Endothelial cell (in vitro differentiated cells): Measurements from ENCODE around the gene RNF121. TPM values are rescaled to one million over a fixed set of nuclear protein-coding genes. Genes with fewer than 3 reads are reported as not detected.

ENCODE experiments used
- DNase-seq: peaks from one replicate; pipeline ENCODE4 v3.0.0; 2021; ENCODE audit warnings: low spot score
- H3K27ac Mint-ChIP-seq: one replicate; pipeline ENCODE4 v1.8.0; 2021; ENCODE audit warnings: mixed read lengths, inconsistent platforms; ENCODE audit not compliant: unreplicated experiment
- H3K27me3 Mint-ChIP-seq: one replicate; pipeline ENCODE4 v1.8.0; 2021; ENCODE audit warnings: mild to moderate bottlenecking, moderate library complexity, mixed read lengths, inconsistent platforms; ENCODE audit not compliant: unreplicated experiment
- H3K36me3 Mint-ChIP-seq: one replicate; pipeline ENCODE4 v1.8.0; 2021; ENCODE audit warnings: mild to moderate bottlenecking, low read depth, mixed read lengths, inconsistent platforms; ENCODE audit not compliant: unreplicated experiment
- H3K4me1 Mint-ChIP-seq: one replicate; pipeline ENCODE4 v1.8.0; 2021; ENCODE audit warnings: mild to moderate bottlenecking, mixed read lengths, inconsistent platforms; ENCODE audit not compliant: unreplicated experiment
- H3K4me3 Mint-ChIP-seq: one replicate; pipeline ENCODE4 v1.8.0; 2021; ENCODE audit warnings: mild to moderate bottlenecking, mixed read lengths, inconsistent platforms; ENCODE audit not compliant: unreplicated experiment
- H3K9me3 Mint-ChIP-seq: one replicate; pipeline ENCODE4 v1.8.0; 2021; ENCODE audit warnings: mixed read lengths, inconsistent platforms; ENCODE audit not compliant: unreplicated experiment
- CTCF ChIP-seq: fragments of 200-600 bp; sonication (generic); IDR thresholded peaks from one replicate; pipeline ENCODE4 v1.5.0; 2021; ENCODE audit warnings: antibody characterized with exemption; ENCODE audit not compliant: unreplicated experiment
- total RNA-seq: library from RNA; stranded (reverse); fragmentation: NEBNext Ultra II Directional; extraction: Animal tissue kit (Norgen Biotek cat#: 25700); gene quantifications from one replicate; pipeline ENCODE4 v1.2.1, GENCODE V29; 2021; ENCODE audit not compliant: unreplicated experiment

Gene RNF121
- total RNA-seq, 1 donor from 2014 or later: 37.3 TPM

- Mint-ChIP-seq H3K4me3 (peak overlapping the region; percentile 28), H3K27me3 (peaks cover 39% of the 10 kb centered on the region), H3K27ac (no peak overlapping the region), H3K4me1 (peaks cover 23% of the 10 kb centered on the region), H3K9me3 (no peaks in the 10 kb centered on the region), H3K36me3 (peaks cover 50% of the 10 kb centered on the region)
- no peak for DNase-seq
- TF ChIP-seq CTCF: no peak
Observed at GRCh38 chr11:72002841-72003775, 74.3 kb downstream of the RNF121 start.

- Mint-ChIP-seq H3K27ac (no peak overlapping the region), H3K27me3 (peaks cover 35% of the 10 kb centered on the region), H3K4me3 (no peak overlapping the region), H3K9me3 (no peaks in the 10 kb centered on the region), H3K4me1 (peaks cover 16% of the 10 kb centered on the region), H3K36me3 (peaks cover 52% of the 10 kb centered on the region)
- no peak for TF ChIP-seq CTCF
- no peak for DNase-seq
Observed at GRCh38 chr11:72003776-72004171, 74.9 kb downstream of the RNF121 start.

- Mint-ChIP-seq H3K4me3 (no peak overlapping the region), H3K27ac (no peak overlapping the region), H3K9me3 (no peaks in the 10 kb centered on the region), H3K4me1 (peaks cover 7% of the 10 kb centered on the region), H3K27me3 (peaks cover 33% of the 10 kb centered on the region), H3K36me3 (peaks cover 46% of the 10 kb centered on the region)
- no peak for DNase-seq
- no peak for TF ChIP-seq CTCF
Observed at GRCh38 chr11:72004515-72005346, 75.9 kb downstream of the RNF121 start.

GRCh38 chr11:72005347-72006260, 76.8 kb downstream of the RNF121 start:
- Mint-ChIP-seq H3K27ac (no peak overlapping the region), H3K4me1 (peaks cover 6% of the 10 kb centered on the region), H3K4me3 (no peak overlapping the region), H3K27me3 (peaks cover 31% of the 10 kb centered on the region), H3K36me3 (peaks cover 46% of the 10 kb centered on the region), H3K9me3 (no peaks in the 10 kb centered on the region)
- TF ChIP-seq CTCF: no peak
- no peak for DNase-seq
